Ecto neural progenitor cell (in vitro differentiated cells): ENCODE measurements around the gene OR10A3.
"Not testable (repeated sequence)": the region's sequence is repeated elsewhere in the genome, so short reads cannot be mapped to it uniquely, and the experiment has no call there.

Experiments
- DNase-seq: peaks from one replicate; pipeline ENCODE4 v3.0.0-alpha.2; 2018; ENCODE audit warnings: low spot score

The OR10A3 gene

GRCh38 chr11:7941608-7942007 lies at the start of gene OR10A3:
OR10A3 (minus strand) TSS chr11:7941708; CDS start chr11:7939520, 2,188 bp downstream.
- DNase-seq: no peak

DNA sequence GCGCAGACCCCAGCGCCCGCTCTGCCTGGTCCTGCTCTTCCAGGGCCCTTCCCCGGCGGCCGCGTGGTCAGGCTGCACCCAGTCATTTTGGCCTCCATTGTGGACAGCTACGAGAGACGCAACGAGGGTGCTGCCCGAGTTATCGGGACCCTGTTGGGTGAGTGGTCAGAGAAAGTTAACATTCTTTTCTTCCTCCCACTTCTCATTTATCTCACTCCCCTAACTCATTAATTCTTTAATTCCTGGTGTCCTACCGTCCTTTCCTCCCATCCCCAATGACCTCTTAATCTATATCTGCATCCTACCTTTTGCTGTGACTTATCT lies 46.0 kb upstream of the OR10A3 start:
- not testable (repeated sequence) for DNase-seq

- peak; percentile 95 for DNase-seq
These were observed 45.5 kb upstream of the OR10A3 start, which contains the start of gene EIF3F for GRCh38 chr11:7986768-7987559. EIF3F (plus strand) TSS chr11:7987337; CDS start chr11:7987353, 16 bp downstream.

DNA sequence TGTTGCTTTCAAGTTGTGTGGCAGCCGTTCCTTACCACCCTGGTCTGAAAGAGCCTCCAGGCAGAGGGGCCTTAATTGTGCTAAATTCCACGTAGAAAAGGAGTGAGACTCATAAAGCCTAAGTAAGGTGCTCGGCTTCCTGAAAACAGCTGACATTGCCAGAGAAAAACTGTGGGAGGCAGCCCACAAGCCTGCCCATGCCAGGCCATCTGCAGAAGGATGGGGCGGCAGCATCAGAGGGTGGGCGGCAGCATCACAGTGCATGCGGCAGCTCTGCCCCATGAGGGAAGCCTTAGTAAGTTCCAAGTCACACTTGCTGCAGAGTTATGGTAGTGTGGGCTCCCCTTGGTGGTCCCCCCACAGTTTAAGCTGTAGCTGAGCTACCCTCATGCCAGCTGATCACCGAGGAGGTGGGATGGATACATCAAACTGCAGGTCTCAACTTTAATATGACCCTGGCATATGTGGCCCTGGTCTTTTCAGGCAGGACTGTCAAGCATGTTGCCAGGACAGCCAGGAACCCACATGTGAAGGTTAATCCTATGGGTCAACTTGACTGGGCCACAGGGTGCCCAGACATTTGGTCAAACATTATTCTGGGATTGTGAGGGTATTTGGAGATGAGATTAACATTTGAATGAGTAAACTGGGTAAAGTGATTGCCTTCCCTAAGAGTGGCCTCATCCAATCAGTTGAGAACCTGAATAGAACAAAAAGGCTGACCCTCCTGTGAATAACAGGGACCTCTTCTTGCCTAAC lies 42.5 kb upstream of the OR10A3 start:
- DNase-seq: no peak

GRCh38 chr11:7982582-7983119 lies 41.1 kb upstream of the OR10A3 start:
- DNase-seq: no peak

DNA sequence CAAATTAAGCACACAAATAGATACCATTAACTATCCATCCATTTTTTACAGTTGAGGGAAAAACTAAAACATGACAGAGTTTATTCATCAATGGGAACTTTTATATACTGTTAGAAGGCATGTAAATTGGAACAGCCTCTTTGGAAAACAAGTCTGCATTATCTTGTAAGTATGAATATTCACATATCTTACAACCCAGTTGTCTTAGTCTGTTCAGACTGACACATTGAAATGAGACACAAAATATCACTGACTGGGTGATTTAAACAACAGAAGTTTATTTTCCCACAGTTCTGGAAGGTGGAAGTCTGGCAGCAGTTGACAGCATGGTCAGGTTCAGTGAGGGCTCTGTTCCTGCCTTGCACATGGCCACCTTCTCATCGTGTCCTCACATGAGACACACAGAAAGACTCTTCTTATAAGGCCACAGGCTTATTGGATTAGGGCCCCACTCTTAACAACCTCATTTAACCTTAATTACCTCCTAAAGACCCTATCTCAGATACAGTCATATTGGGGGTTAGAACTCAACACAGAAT lies 40.2 kb upstream of the OR10A3 start:
- no peak for DNase-seq

- no peak for DNase-seq
These were observed 35.9 kb upstream of the OR10A3 start for GRCh38 chr11:7977232-7977917.

- no peak for DNase-seq
These were observed 33.2 kb upstream of the OR10A3 start for GRCh38 chr11:7974668-7975067.

DNA sequence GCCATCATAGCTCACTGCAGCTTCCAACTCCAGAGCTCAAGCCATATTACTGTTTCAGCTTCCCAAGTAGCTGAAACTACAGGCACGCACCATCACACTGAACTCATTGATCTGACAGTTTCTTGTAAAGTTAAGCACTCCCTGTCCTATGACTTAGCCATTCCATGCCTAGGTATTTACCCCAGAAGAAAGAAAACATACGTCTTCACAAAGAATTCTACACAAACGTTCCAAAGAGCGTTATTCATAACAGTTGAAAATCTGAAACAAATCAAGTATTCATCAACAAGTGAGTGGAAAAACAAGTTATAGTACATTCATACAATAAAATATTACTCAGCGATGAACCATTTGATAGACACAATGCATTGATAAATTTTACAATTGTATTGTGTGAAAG lies 31.5 kb upstream of the OR10A3 start:
- no peak for DNase-seq

DNA sequence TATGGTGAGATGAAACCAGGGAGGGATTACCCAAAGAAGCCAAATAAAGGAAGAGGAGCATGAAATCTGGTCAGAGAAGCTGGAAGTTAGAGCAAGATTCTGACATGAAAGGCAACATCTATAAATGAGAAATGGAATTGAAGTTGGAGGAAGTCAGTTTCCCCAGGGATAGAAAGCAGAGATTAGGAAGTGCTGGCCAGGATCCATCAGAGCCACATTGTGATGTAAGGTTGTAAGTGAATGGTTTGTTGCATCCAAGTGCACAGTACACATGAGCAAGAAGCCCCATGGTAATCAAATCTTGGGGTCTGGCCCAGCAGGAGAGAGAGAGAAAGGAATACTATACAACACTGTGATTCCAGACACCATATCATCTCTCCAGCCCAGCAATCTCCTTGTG lies 30.3 kb upstream of the OR10A3 start:
- DNase-seq: no peak

DNA sequence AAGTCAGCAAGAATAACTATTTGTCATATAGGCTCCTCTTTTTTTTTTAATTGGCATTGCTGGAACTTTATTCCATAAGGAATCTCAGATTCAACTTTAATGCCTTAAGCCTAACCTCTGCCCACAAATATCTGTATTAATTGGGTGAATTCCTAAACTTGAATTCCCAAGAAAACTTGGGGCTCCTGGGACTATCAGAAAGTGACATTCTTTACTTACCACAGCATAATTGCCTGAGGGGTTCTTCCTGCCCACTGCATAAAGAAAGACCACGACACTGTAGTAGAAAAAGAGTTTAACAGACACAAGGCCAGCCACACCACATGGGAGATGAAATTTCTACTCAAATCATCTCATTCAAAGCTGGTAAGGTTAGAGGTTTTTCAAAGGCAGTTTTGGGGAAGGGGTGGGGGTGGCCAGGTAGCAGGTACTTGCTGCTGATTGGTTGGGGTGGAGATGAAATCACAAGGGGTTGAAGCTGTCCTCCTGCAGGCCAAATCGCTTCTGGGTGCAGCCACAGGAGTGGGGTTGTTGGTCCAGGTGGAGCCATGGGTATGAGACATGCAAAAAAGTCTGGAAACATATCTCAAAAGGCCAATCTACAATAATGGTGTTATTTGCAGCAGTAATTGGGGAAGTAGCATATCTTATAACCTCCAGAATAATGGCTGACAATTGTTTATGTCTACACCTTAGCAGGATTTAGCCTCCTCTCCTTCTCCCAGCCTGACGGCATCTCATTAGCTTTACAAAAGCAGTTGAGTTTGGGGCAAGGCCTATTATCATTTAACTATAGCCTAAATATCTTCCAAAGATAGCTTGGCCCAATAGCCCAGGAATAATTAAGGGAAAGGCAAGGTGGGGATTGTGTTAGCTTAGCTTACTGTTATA lies 28.5 kb upstream of the OR10A3 start:
- no peak for DNase-seq

DNA sequence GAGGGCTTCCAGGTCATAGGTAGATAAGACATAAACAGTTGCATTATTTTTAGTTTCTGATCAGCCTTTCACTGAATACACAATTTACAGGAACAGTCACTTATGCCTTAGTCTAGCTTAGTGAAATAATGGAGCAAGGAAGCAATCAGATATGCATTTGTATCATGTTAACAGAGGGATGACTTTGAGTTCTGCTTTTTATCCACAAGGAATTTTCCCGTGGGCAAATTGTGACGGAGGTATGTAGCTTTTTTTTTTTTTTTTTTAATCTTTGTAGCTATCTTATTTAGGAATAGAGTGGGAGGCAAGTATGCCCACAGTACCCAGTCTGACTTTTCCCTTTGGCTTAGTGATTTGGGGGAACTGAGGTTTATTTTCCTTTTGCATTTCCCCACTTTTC lies 27.2 kb upstream of the OR10A3 start:
- no peak for DNase-seq

DNA sequence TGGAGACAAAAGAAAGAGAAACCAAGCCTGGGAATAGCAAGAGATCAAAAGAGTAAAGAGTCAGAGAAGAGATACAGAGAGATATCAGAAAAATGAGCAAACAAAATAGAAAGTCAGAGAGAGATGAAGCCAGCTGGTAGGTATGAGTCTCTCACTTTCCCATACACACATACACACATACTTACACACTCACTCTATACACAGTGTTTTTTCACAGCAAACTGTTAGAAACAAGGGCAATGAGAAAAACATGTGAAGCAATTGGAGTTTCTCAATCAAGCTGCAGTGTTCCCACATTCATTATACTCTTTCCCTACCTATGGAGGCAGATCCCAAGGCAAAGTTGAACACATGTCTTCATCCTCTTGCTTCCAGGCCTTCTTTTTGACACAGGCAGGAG lies 26.3 kb upstream of the OR10A3 start:
- no peak for DNase-seq

DNA sequence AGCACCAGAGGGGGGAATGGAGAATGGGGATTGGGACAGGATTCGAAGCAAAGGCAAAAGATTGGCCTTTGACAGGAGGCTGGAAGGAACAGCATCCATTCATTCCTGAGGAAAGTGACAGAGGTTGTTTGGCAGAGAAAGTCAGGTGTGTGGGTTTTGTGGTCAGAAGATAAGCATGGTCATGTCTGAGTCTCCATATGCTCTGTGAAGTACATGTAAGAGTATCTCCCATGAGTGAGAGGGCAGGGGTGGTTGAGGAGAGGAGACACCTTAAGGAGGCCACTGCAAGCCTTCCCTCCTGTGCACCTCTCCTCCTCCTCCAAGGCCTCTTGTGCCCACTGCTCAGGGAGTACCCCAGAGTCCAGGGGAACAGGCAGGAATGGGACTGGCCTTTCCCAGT lies 25.6 kb upstream of the OR10A3 start:
- no peak for DNase-seq

- DNase-seq: no peak
These were observed 23.9 kb upstream of the OR10A3 start, which contains the start of gene NLRP10 for GRCh38 chr11:7965386-7965785. NLRP10 (minus strand) TSS chr11:7965447; CDS start chr11:7963495, 1,952 bp downstream.

DNA sequence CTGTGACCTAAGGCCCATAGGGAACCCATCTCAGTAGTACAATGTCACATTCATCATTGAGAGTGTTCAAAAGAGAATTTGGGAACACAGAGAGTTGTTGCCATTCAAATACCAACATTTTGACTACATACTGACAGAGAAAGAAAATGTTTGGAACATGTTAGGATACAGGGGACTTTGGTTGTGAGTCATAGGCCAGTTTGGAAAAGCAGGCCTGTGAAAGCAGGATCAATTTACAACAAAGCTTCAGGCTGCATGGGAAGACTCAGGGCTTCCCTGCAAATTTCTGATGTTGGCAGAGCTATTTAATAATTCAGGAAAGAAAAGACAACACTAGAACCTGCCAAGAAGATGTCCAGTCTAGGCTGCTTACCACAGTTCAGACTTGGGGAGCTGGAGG lies 23.4 kb upstream of the OR10A3 start:
- DNase-seq: no peak

GRCh38 chr11:7964261-7964660 lies 22.8 kb upstream of the OR10A3 start:
- DNase-seq: no peak

- DNase-seq: no peak
These were observed 13.7 kb upstream of the OR10A3 start for GRCh38 chr11:7955191-7955590.

- no peak for DNase-seq
These were observed 8.4 kb upstream of the OR10A3 start for GRCh38 chr11:7949934-7950333.

DNA sequence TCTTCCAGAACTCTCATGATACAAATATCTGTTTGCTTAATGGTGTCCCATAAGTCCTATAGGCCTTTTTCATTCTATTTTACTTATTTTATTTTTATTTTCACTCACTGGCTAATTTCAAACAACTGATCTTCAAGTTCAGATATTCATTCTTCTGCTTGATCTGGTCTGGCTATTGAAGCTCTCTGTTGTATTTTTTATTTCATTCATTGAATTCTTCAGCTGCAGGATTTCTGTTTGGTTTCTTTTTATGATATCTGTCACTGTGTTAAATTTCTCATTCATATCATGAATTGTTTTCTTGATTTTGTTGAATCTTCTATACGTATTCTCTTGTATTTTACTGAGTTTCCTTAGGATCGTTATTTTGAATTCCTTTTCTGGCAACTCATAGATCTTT lies 2.6 kb upstream of the OR10A3 start:
- DNase-seq: no peak

DNA sequence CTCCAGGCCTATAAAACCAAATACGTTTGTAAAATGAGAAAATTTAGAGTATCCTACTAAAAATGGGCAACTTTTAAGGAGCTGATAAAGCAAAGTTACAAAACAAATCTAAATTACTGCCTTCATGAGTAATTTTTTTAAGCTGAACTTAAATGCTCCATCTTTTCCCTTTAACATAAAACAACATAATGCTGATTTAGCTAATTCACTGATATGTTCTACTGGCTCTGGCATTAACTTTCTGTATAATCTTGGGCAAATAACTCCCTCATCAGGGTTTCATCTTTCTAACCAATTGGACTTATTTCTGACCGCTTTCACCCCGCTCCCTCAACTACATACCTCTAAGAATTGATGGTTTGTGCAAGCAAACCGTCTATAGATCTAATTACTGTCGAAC lies 362 bp downstream of the OR10A3 start:
- DNase-seq: no peak
